A673 (cell line): ENCODE measurements around the gene BUB1B. TPM values are rescaled to one million over a fixed set of nuclear protein-coding genes. Genes with fewer than 3 reads are reported as not detected.

Experiments used
- BruUV-seq: library from RNA; stranded (reverse); fragments of 400-500 nt; replicated peaks from 2 replicates; lab custom pipeline; 2021; lab: Mats Ljungman, UMichigan
- CTCF ChIA-PET: fragments of 300-600 bp; sonication (Branson Sonifier 250); formaldehyde crosslinking; loops from one replicate; lab custom pipeline; 2022; ENCODE audit warnings: antibody characterized with exemption; lab: Charles Lee
- POLR2A ChIA-PET: fragments of 300-600 bp; sonication (Branson Sonifier 250); formaldehyde crosslinking; loops from one replicate; lab custom pipeline; 2022; ENCODE audit warnings: antibody characterized with exemption; ENCODE audit not compliant: low non-redundant PET; lab: Charles Lee
- DNase-seq: peaks from one replicate; pipeline ENCODE4 v3.0.0-alpha.2; 2015; ENCODE audit warnings: low spot score
- H3K27ac ChIP-seq: fragments of 200-600 bp; sonication (generic); 2 replicates; pipeline ENCODE4 v1.5.1; 2016; ENCODE audit warnings: mixed run types, low read depth, mild to moderate bottlenecking, mixed read lengths, antibody characterized with exemption, low read length; ENCODE audit not compliant: poor library complexity, severe bottlenecking
- H3K27me3 ChIP-seq: fragments of 200-600 bp; sonication (generic); replicated peaks from 2 replicates; pipeline ENCODE4 v1.6.1; 2017; ENCODE audit warnings: mixed run types, low read depth, mild to moderate bottlenecking, mixed read lengths, antibody characterized with exemption, low read length; ENCODE audit not compliant: insufficient read depth, poor library complexity
- H3K36me3 ChIP-seq: fragments of 200-600 bp; sonication (generic); 2 replicates; pipeline ENCODE4 v1.6.1; 2016; ENCODE audit warnings: mixed run types, mild to moderate bottlenecking, mixed read lengths, antibody characterized with exemption, low read length; ENCODE audit not compliant: insufficient read depth, poor library complexity, severe bottlenecking
- H3K4me1 ChIP-seq: fragments of 200-600 bp; sonication (generic); 2 replicates; pipeline ENCODE4 v1.6.1; 2017; ENCODE audit warnings: mixed run types, mild to moderate bottlenecking, mixed read lengths, antibody characterized with exemption, low read length; ENCODE audit not compliant: insufficient read depth, poor library complexity, severe bottlenecking
- H3K4me3 ChIP-seq: fragments of 200-600 bp; sonication (generic); 2 replicates; pipeline ENCODE4 v1.5.1; 2016; ENCODE audit warnings: low read depth, mixed run types, mild to moderate bottlenecking, mixed read lengths, low read length; ENCODE audit not compliant: poor library complexity, severe bottlenecking
- H3K9me3 ChIP-seq: fragments of 200-600 bp; sonication (generic); 2 replicates; pipeline ENCODE4 v1.6.1; 2016; ENCODE audit warnings: mixed run types, low read depth, mild to moderate bottlenecking, mixed read lengths, antibody characterized with exemption, low read length; ENCODE audit not compliant: poor library complexity, severe bottlenecking
- EZH2 ChIP-seq: fragments of 200-600 bp; sonication (generic); IDR thresholded peaks from 2 replicates; pipeline ENCODE4 v1.6.1; 2017; ENCODE audit warnings: borderline replicate concordance, low read depth, mild to moderate bottlenecking, mixed read lengths, antibody characterized with exemption, low read length; ENCODE audit not compliant: poor library complexity, severe bottlenecking
- intact Hi-C: fragments of 100-400 bp; cut with micrococcal nuclease; formaldehyde crosslinking; loops from one replicate; pipeline ENCODE4 v1.10.0; 2022; ENCODE audit not compliant: unreplicated experiment
- total RNA-seq: library from RNA; stranded (reverse); gene quantifications from 2 replicates; pipeline ENCODE4 v1.2.3, GENCODE V29; 2021
- TF ChIP-seq, protein P1 (sequence below): fragments of 300-800, 200-600 bp; sonication (generic); conservative IDR thresholded peaks from 2 replicates; pipeline ENCODE4 v1.5.1; 2017; ENCODE audit warnings: low read depth, mild to moderate bottlenecking, antibody characterized with exemption, low read length, moderate library complexity, mixed read lengths

The BUB1B gene
- total RNA-seq, 1 experiment from 2014 or later = 196 TPM

DNA sequence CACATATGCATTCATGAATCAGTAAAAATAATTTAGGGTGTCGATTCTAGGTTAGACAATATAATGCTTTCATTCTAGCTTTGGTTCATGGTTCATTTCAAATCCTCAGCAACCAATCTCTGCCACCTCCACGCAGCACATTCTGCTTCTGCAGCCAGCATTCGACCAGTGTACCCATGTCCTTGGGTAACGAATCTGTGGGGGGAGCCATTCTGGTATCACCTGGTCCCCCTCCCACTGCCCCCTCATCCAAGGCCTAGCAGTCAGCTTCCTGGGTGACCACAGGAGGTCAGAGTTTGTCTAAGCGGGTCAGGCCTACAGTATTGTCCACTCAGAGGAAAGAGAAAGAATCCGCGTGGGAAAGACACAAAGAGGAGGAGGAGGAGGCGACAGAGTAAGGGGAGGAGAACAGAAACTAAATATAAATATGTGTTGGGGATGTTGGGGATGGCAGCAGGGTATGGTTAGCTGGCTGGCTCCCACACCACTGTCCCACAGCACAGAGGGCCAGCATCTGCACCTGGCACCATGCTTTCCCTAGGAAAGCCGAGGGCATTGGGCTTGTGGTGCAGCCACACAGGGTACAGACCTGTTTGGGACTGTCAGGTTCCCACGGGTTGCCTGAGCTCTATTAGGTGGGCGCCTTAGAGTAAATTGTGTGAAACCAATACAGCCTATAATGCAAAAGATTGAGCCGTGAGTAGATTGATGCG lies 90.1 kb downstream of the BUB1B start:
- no TSS peak for BruUV-seq

DNA sequence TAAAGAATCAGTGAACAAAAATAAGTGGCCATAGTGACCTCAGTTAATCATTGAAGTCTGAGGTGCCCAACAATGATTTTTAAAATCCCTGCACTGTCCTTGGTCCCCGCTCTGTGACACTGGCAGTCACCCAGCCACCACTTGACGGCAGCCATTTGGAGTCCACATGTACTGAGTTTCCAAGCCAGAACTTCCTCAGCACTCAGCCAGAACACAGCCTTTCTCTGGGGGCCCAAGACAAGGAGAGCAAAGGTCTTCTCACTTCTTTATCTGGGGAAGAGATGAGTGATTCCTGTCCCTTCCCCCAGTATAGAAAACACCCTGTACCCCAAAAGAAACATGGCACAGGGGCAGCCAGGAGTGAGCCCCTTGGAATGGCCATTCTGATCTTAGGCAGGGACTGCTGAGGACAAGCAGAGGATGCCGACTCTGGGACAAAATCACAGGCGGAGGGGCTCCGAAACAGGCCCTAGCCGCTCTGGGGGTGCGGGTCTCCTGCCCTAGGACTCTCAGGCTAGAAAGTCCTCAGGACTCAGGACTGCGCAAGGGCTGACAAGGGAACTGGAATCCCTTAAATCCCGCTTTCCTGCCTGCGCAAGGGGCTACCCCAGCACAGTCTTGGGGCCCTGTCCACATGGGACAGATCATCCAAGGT lies 90.7 kb downstream of the BUB1B start:
- no peaks in the 10 kb centered on the region for H3K27me3 ChIP-seq
- intact Hi-C loops = no loop called here
- H3K4me3 ChIP-seq = no peak overlapping the region
- CTCF ChIA-PET = no interaction called here
- peaks cover 10% of the 10 kb centered on the region for H3K4me1 ChIP-seq
- DNase-seq = no peak
- H3K36me3 ChIP-seq = no peaks in the 10 kb centered on the region
- H3K27ac ChIP-seq = no peak overlapping the region
- no peaks in the 10 kb centered on the region for H3K9me3 ChIP-seq
- POLR2A ChIA-PET = no interaction called here
- TF ChIP-seq, protein P1, sequence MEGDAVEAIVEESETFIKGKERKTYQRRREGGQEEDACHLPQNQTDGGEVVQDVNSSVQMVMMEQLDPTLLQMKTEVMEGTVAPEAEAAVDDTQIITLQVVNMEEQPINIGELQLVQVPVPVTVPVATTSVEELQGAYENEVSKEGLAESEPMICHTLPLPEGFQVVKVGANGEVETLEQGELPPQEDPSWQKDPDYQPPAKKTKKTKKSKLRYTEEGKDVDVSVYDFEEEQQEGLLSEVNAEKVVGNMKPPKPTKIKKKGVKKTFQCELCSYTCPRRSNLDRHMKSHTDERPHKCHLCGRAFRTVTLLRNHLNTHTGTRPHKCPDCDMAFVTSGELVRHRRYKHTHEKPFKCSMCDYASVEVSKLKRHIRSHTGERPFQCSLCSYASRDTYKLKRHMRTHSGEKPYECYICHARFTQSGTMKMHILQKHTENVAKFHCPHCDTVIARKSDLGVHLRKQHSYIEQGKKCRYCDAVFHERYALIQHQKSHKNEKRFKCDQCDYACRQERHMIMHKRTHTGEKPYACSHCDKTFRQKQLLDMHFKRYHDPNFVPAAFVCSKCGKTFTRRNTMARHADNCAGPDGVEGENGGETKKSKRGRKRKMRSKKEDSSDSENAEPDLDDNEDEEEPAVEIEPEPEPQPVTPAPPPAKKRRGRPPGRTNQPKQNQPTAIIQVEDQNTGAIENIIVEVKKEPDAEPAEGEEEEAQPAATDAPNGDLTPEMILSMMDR = no peak
- TF ChIP-seq EZH2 = no peak
- no TSS peak for BruUV-seq

More for the DNA sequence above, 90.1 kb downstream of the BUB1B start:
- Histone ChIP-seq H3K27ac (no peak overlapping the region), H3K4me3 (no peak overlapping the region), H3K9me3 (no peaks in the 10 kb centered on the region), H3K27me3 (no peaks in the 10 kb centered on the region), H3K4me1 (peaks cover 10% of the 10 kb centered on the region), H3K36me3 (no peaks in the 10 kb centered on the region)
- CTCF ChIA-PET = no interaction called here
- intact Hi-C loops = no loop called here
- POLR2A ChIA-PET = no interaction called here
- no peak for DNase-seq
- TF ChIP-seq, protein P1 = no peak
- no peak for TF ChIP-seq EZH2

DNA sequence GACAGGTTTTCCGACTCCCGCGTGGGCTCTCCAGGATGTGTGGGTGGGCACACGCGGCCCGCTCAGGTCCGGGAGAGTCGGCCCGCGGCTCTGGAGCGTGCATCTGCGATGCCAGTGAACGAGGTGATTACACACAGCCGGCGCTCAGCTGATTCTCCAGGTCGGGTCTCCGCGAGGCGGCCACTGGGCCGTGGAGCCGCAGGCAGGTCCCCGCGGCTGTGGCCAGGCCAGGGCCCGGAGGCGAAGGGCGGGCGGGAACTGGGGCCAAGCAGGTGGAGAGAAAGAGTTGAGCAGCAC lies 91.2 kb downstream of the BUB1B start:
- Histone ChIP-seq H3K9me3 (no peaks in the 10 kb centered on the region), H3K27ac (no peak overlapping the region), H3K27me3 (no peaks in the 10 kb centered on the region), H3K36me3 (no peaks in the 10 kb centered on the region), H3K4me1 (peaks cover 10% of the 10 kb centered on the region), H3K4me3 (no peak overlapping the region)
- intact Hi-C loops = no loop called here
- CTCF ChIA-PET = no interaction called here
- TF ChIP-seq EZH2 = no peak
- TF ChIP-seq, protein P1 = no peak
- BruUV-seq = no TSS peak
- no peak for DNase-seq
- POLR2A ChIA-PET = no interaction called here
